GM19328 (cell line): ENCODE measurements around the gene ECT2L.
"Not testable (repeated sequence)": the region's sequence is repeated elsewhere in the genome, so short reads cannot be mapped to it uniquely, and the experiment has no call there.

Experiments used
- ATAC-seq: cut with Tn5 transposase; IDR thresholded peaks from one replicate; pipeline ENCODE4 v1.9.1; 2021; ENCODE audit warnings: mild to moderate bottlenecking, moderate library complexity; ENCODE audit not compliant: unreplicated experiment

ECT2L gene

GRCh38 chr6:138926579-138926978 lies 130.7 kb downstream of the ECT2L start:
- no peak for ATAC-seq

DNA sequence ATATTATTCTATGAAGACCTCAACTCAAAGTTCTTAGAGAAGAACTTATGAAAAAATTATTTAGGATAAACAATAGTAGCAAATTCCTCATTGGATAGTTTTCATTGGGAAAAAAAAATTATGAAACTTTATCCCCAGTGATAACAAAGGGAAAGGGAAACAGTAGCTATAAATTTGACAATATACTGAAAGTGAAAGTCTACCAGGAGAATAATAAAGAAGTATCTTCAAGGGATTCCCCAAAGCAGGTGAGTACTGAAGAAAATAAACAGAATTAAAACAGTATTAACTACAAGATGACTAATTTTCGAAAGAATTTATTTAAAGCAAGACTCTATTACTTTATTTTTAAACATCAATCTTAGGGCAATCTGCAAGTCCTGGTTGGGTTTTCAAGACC lies 135.8 kb downstream of the ECT2L start:
- no peak for ATAC-seq

GRCh38 chr6:138936873-138937272 lies 141.0 kb downstream of the ECT2L start:
- not testable (repeated sequence) for ATAC-seq

DNA sequence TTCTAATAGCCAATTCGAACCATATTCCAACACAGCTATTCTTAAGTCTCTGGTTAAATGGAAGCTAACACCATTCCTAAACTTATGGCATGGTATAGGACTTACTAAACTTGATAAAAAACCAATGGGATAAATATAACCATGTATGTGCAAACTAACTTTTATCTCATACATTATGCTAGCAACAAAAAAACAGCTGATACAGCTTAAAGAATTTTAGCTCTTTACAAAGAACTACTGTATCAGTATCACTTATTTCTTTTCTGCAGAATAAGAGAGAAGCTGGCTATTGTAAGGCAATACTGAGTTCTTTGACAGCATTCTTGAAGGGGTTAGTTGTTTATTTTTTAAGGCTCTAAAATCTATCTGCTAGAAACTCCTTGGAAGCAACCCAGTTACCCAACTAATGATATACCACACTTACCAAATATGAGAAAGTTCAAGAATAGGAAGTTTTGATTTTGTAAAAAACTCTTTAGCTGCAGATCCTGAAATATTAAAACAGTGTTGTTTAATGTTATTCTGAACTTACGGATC lies 147.3 kb downstream of the ECT2L start:
- ATAC-seq = no peak

- no peak for ATAC-seq
Observed at GRCh38 chr6:138944412-138944811, 148.5 kb downstream of the ECT2L start.

GRCh38 chr6:138945354-138945753 lies 149.5 kb downstream of the ECT2L start:
- no peak for ATAC-seq

- ATAC-seq = no peak
Observed at GRCh38 chr6:138948004-138948403, 152.1 kb downstream of the ECT2L start.

DNA sequence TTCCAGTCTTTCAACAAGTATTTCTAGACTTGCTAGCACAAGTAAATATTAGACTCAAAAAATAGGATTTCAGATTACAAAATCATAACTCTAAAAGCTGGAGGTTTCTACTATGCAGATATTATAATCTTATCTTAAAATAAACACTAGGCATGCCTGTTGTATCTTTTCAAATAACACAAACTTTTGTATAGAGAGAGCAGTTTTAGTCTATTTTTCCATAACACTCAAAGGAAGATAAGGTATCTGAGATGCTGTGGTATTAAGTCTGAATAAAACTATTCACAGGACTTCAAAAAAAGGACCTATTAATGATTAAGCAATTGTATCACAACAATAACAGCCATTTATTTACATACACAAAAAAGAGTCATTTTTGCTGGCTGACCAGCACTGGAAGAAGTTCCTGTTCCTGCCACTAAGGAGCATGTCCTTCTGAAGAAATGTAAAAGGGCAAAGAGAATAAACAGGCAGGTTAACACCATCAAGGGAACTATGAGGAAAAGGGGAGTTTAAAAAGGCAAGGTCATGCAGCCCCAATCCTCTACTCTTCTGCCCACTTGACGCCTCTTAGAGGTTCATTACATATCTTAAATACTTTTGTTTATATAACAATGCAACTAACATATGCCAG lies 152.8 kb downstream of the ECT2L start:
- ATAC-seq = no peak

DNA sequence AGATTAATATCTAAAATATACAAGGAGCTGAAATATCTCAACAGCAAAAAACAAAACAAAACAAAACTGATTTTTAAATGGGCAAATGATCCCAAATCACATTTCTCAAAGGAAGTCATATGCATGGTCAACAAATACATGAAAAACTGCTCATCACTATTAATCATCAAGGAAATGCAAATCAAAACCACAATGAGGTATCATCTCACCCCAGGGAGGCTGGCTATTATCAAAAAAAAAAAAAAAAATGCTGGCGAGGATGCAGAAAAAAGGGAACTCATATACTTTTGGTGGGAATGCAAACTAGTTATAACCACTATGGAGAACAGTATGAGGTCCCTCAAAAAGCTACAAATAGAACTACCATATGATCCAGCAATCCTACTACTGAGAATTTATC lies 157.6 kb downstream of the ECT2L start:
- no peak for ATAC-seq
